Activated T-helper 1 cell treated with anti-CD3 and anti-CD28 coated beads, Interleukin-2, amount 50 U/mL, for 16 hours (primary cell): Measurements from ENCODE around the gene LDLRAP1.

ENCODE experiments used
- DNase-seq, 2 donors: peaks; one replicate each; pipeline ENCODE4 v3.0.0-alpha.2; 2020; ENCODE audit warnings: low read depth in 1 of 2, low spot score in 1 of 2

Gene LDLRAP1

GRCh38 chr1:25562101-25562927 lies 18.9 kb downstream of the LDLRAP1 start:
- DNase-seq: peak; percentile 56 to 69

DNA sequence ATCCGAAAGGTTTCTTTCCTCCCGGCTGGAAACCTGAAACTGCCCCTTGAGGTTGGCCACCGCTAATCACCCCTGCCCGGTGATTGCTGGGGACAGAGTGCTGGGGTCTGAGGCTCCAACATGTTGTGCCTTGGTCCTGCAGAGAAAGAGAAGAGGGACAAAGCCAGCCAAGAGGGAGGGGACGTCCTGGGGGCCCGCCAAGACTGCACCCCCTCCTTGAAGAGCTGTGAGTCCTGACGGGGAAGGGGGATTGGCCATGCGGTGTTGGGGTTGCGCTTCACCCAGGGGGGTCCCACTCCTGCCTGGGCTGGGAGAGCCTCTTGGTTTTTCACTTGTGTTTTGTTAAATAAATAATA lies 19.5 kb downstream of the LDLRAP1 start:
- DNase-seq: no peak

GRCh38 chr1:25563330-25564215 lies 20.2 kb downstream of the LDLRAP1 start:
- no peak for DNase-seq

- DNase-seq: no peak
Measured at GRCh38 chr1:25564777-25565574, 21.6 kb downstream of the LDLRAP1 start.

DNA sequence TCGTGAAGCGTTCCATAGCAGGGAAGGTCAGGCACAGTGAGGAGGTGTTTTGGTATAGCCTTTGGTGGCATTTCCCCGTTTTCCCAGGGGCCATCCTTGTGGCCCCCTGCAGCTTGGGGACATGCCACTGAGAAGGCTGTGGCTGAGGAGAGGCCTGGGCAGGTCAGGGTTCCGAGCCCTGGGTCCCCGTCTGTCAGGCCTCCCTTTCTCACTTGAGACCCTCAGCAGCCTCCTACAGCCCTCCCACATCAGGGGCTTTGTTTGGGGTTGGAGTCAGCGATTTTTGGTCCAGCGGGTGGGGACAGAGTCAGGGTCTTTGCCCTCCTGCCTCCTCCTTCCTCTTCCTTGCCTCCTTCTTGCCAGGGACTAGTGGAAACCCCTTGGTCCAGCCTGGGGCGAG lies 22.2 kb downstream of the LDLRAP1 start:
- no peak for DNase-seq

DNA sequence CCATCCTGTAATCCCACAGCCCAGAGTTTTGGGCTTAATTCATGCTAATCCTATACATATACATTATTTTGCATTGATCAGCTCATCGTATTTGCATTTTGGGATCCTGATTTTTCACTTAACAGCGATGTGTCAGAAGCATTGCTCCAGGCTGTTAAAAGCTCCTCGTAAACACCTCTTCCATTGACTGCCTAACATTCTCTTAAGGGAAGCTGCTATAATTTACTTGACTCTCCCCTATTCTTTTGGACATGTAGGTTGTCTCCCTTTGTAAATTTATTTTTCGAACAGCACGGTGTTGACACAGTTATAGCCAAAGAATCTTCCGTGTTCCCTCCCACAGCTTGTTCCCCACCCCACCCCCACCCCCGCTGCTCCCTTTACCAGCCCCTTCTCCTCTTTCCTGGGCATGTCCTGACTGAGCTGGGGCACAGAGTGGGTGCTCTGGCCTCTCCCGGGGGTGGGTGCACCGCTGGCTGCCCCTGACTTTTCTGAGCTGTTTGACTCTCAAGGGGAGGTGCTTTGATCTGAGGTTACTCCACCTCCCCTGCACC lies 22.8 kb downstream of the LDLRAP1 start:
- DNase-seq: no peak

GRCh38 chr1:25566730-25567341 lies 23.4 kb downstream of the LDLRAP1 start:
- DNase-seq: no peak

- DNase-seq: no peak
Measured at GRCh38 chr1:25567710-25568089, 24.3 kb downstream of the LDLRAP1 start.

DNA sequence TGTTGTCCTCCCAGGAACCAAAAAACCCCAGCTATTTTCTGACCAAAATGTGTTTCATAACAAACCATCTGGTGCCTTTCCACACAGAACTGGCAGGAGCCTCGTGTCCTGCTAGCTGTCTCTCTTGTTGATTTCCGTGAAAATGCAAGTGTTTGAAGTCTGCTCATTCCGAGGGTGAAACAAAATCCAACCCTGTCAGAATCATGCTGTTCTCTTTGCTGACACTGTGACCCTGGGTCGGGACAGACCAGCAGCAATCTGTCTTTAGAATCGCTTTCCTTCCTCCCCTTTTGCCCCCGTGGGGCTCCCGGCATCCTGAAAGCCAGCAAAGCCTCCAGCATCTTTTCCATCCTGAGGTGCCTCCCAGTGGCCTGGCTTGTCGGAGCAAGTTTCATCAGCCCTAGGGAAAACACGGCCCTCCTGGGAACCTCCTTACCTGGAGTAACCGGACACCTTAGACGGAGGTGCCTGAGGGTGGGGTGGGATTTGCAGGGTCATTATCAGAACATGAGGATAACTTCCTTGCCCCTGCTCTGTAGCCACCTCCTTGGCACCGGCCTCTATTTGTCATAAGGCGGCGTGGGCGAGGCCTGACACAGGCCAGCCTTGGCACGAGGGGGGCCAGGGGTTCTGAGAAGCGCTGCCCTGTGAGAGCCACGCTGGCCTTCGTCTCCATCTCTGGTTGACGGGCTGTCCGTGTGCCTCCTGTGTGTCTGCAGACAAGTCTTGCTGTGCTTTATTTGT lies 24.9 kb downstream of the LDLRAP1 start:
- DNase-seq: no peak

GRCh38 chr1:25568834-25569596 lies 25.6 kb downstream of the LDLRAP1 start:
- DNase-seq: no peak

- DNase-seq: no peak
Measured at GRCh38 chr1:25569597-25570396, 26.4 kb downstream of the LDLRAP1 start.

DNA sequence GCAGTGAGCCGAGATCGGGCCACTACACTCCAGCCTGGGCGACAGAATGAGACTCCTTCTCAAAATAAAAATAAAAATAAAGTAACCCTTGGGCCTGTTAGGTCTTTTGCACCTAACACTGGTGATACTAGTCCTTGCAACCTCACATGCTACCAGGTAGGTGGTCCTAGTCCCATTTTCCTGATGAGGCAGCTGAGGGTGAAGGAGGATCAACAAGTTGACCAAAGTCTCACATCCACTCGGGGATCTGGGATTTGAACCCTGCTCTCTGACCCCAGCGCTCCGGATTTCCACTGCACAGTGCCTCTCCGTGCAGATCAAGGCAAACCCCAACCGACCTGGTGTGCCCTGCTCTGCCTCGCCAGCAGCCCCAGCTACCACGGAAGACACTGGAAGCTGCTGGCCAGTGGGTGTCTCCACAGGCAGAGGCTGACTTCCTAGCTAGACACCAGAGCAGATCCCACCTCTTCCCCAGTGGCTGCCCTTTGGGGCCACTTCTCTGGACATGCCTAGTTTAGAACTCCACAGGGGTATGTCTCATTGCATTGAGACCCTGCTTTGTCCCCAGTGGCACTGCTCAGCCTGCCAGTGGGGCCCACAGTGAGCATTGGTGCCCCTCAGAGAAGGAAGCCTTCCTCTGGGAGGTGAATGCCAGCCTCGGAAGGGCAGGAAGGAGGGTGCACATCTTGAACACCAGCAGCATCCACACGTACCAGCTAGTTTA lies 27.6 kb downstream of the LDLRAP1 start:
- DNase-seq: no peak

DNA sequence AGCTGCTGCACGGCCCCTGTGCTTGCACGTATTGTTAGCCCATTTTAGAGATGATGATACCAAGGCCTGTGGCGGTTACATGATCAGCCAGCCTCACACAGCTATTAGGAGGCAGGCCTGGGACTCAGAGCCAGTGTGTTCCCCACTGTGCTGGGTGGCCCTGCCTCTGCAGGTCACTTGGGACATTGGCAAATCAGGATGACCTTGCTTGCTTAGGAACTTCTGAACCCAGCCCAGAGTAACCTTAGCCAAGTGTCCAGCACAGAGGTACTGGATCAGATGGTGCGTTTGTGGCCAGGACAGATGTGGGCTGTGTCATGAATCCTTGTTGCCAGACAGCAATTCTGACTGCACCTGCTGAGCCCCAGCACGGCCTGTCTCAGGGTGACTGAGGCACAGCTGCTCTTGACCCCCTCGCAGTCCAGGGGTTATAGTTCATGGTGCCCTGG lies 28.1 kb downstream of the LDLRAP1 start:
- no peak for DNase-seq

- DNase-seq: no peak
Measured at GRCh38 chr1:25572107-25572506, 28.7 kb downstream of the LDLRAP1 start.

GRCh38 chr1:25572708-25573590 lies 29.5 kb downstream of the LDLRAP1 start:
- no peak for DNase-seq

DNA sequence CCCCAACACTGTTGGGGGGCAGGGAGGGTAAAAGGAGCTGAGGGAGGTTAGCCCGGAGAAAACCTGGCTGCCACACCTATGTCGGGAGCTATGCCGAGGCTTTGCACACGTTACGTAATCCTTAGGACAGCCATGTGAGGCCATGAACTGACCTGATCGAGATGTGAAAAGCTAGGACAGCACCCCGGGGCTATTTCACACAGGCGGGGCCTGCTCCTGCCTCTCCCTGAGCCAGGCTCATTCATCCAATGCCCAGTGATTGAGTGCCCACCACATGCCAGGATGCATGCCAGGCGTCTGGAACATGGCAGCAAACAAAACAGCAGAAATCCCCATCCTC lies 30.2 kb downstream of the LDLRAP1 start:
- no peak for DNase-seq

- no peak for DNase-seq
Measured at GRCh38 chr1:25573961-25574360, 30.6 kb downstream of the LDLRAP1 start.
